ENCODE results near the gene ORAI3. TPM values are rescaled to one million over a fixed set of nuclear protein-coding genes. Genes with fewer than 3 reads are reported as not detected.

ORAI3 gene
- total and polyA plus RNA-seq, 2 of the 13 experiments (the other 11 are each of a cell fraction or from before 2014, with no cell fraction given): 11.4 to 32.0 TPM

DNA sequence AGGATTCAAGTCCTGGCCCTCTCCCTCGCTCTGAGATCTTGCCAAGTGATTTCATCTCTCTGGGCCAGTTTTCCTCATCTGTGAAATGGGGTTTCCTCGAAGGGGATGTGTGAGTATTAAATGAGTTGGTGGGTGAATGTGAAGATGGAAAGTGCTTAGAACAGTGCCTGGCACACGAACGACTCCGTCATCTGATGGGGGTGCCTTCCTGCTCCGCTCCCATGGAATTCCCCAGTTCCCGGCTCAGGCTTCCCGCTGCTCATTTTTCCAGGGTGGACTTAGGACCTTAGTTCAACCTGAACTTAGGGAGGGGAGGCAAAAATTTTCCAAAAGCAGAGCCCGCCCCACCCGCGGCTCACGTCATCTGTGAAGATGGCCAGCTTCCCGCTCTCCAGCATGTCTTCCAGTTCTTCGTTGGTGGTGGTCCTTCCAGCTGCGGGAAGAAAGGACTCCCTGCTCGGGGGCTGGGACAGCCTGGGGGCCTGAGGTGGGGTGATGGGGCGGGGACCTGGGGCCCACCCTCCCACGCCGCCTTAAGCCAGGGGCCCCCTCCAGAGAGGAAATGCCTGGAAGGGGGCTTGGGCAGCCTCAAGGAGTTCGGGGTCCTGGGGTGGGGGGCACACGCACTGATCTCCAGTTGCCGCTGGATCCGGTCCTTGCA, 47.6 kb downstream of the ORAI3 start (continued):
- TF ChIP-seq ZNF629 (CRISPR knock-in tag; conservative IDR thresholded peaks at IDR 0.05) (peak; percentile 96), ESRRA (CRISPR knock-in tag; IDR thresholded peaks at IDR 0.05; ENCODE audit: low read depth) (peak; percentile 80), DNMT3B (CRISPR knock-in tag; conservative IDR thresholded peaks at IDR 0.05) (0 out of 2 replicates have a peak, but pooled peaks have one; percentile 60), KDM1A (CRISPR knock-in tag; IDR thresholded peaks at IDR 0.05) (peak; percentile 88), SP2 (CRISPR knock-in tag; IDR thresholded peaks at IDR 0.05) (0 out of 2 replicates have a peak, but pooled peaks have one; percentile 10), HMG20A (CRISPR knock-in tag; IDR thresholded peaks at IDR 0.05; ENCODE audit: borderline replicate concordance) (peak; percentile 27; the same call in 1 of the 2 replicates), MED1 (CRISPR knock-in tag; IDR thresholded peaks at IDR 0.05) (peak; percentile 78), SMARCE1 (IDR thresholded peaks at IDR 0.05; ENCODE audit: borderline replicate concordance) (no peak), HNF4A (CRISPR knock-in tag; IDR thresholded peaks at IDR 0.05) (peak; percentile 96), ZNF883 (CRISPR knock-in tag; IDR thresholded peaks at IDR 0.05; ENCODE audit: not compliant biosample characterization) (peak; percentile 22), BCL6 (CRISPR knock-in tag; IDR thresholded peaks at IDR 0.05) (peak; percentile 42; the same call in 1 of the 2 replicates), HDAC2 (CRISPR knock-in tag; IDR thresholded peaks at IDR 0.05) (peak; percentile 76), SNAPC2 (CRISPR knock-in tag; IDR thresholded peaks at IDR 0.05) (no peak)
- TF ChIP-seq, protein P1, sequence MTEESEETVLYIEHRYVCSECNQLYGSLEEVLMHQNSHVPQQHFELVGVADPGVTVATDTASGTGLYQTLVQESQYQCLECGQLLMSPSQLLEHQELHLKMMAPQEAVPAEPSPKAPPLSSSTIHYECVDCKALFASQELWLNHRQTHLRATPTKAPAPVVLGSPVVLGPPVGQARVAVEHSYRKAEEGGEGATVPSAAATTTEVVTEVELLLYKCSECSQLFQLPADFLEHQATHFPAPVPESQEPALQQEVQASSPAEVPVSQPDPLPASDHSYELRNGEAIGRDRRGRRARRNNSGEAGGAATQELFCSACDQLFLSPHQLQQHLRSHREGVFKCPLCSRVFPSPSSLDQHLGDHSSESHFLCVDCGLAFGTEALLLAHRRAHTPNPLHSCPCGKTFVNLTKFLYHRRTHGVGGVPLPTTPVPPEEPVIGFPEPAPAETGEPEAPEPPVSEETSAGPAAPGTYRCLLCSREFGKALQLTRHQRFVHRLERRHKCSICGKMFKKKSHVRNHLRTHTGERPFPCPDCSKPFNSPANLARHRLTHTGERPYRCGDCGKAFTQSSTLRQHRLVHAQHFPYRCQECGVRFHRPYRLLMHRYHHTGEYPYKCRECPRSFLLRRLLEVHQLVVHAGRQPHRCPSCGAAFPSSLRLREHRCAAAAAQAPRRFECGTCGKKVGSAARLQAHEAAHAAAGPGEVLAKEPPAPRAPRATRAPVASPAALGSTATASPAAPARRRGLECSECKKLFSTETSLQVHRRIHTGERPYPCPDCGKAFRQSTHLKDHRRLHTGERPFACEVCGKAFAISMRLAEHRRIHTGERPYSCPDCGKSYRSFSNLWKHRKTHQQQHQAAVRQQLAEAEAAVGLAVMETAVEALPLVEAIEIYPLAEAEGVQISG (CRISPR knock-in tag; IDR thresholded peaks at IDR 0.05): peak; percentile 31; the same call in 1 of the 2 replicates
- TF ChIP-seq, protein P2, sequence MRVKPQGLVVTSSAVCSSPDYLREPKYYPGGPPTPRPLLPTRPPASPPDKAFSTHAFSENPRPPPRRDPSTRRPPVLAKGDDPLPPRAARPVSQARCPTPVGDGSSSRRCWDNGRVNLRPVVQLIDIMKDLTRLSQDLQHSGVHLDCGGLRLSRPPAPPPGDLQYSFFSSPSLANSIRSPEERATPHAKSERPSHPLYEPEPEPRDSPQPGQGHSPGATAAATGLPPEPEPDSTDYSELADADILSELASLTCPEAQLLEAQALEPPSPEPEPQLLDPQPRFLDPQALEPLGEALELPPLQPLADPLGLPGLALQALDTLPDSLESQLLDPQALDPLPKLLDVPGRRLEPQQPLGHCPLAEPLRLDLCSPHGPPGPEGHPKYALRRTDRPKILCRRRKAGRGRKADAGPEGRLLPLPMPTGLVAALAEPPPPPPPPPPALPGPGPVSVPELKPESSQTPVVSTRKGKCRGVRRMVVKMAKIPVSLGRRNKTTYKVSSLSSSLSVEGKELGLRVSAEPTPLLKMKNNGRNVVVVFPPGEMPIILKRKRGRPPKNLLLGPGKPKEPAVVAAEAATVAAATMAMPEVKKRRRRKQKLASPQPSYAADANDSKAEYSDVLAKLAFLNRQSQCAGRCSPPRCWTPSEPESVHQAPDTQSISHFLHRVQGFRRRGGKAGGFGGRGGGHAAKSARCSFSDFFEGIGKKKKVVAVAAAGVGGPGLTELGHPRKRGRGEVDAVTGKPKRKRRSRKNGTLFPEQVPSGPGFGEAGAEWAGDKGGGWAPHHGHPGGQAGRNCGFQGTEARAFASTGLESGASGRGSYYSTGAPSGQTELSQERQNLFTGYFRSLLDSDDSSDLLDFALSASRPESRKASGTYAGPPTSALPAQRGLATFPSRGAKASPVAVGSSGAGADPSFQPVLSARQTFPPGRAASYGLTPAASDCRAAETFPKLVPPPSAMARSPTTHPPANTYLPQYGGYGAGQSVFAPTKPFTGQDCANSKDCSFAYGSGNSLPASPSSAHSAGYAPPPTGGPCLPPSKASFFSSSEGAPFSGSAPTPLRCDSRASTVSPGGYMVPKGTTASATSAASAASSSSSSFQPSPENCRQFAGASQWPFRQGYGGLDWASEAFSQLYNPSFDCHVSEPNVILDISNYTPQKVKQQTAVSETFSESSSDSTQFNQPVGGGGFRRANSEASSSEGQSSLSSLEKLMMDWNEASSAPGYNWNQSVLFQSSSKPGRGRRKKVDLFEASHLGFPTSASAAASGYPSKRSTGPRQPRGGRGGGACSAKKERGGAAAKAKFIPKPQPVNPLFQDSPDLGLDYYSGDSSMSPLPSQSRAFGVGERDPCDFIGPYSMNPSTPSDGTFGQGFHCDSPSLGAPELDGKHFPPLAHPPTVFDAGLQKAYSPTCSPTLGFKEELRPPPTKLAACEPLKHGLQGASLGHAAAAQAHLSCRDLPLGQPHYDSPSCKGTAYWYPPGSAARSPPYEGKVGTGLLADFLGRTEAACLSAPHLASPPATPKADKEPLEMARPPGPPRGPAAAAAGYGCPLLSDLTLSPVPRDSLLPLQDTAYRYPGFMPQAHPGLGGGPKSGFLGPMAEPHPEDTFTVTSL (CRISPR knock-in tag; IDR thresholded peaks at IDR 0.05; ENCODE audit: borderline replicate concordance): peak; percentile 56; the same call in 1 of the 2 replicates
- TF ChIP-seq, protein P3, sequence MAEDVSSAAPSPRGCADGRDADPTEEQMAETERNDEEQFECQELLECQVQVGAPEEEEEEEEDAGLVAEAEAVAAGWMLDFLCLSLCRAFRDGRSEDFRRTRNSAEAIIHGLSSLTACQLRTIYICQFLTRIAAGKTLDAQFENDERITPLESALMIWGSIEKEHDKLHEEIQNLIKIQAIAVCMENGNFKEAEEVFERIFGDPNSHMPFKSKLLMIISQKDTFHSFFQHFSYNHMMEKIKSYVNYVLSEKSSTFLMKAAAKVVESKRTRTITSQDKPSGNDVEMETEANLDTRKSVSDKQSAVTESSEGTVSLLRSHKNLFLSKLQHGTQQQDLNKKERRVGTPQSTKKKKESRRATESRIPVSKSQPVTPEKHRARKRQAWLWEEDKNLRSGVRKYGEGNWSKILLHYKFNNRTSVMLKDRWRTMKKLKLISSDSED (CRISPR knock-in tag; IDR thresholded peaks at IDR 0.05): no peak
- TF ChIP-seq, protein P4, sequence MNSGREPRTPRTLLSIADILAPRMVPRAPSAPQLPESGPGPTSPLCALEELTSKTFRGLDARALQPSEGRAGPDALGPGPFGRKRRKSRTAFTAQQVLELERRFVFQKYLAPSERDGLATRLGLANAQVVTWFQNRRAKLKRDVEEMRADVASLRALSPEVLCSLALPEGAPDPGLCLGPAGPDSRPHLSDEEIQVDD (CRISPR knock-in tag; IDR thresholded peaks at IDR 0.05; ENCODE audit: borderline replicate concordance): no peak
